ENCODE results near the gene SERPINI1.

GRCh38 chr3:167731393-167731792, 4.1 kb upstream of the SERPINI1 start:
- TF ChIP-seq CTCF (conservative IDR thresholded peaks at IDR 0.05) (no peak), ZFX (IDR thresholded peaks at IDR 0.05) (no peak)

Data from C4-2B (cell line).